ENCODE results near the gene NAP1L4.
"Not testable (repeated sequence)": the region's sequence is repeated elsewhere in the genome, so short reads cannot be mapped to it uniquely, and the experiment has no call there.

Gene NAP1L4

DNA sequence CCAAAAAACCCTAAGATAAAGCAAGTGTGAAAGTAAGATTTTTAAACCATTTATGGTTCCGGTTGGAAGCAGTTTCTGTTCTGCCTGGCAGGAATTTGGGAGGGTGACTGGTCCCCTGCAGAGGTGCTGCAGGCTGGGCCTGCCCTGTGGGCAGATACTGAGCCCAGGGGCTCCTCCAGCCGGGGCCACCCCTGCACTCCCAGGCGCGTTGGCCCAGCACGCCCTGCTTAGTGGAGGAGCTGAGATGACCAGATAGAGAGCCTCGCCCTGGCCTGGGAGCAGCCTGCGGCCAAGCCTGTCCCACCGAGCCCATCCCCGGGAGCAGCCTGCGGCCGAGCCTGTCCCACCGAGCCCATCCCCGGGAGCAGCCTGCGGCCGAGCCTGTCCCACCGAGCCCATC lies 70.9 kb downstream of the NAP1L4 start:
- DNase-seq, result no peak

- no peak for DNase-seq
Measured at GRCh38 chr11:2920343-2920742, 71.8 kb downstream of the NAP1L4 start.

GRCh38 chr11:2919837-2920236 lies 72.3 kb downstream of the NAP1L4 start:
- DNase-seq, result no peak

DNA sequence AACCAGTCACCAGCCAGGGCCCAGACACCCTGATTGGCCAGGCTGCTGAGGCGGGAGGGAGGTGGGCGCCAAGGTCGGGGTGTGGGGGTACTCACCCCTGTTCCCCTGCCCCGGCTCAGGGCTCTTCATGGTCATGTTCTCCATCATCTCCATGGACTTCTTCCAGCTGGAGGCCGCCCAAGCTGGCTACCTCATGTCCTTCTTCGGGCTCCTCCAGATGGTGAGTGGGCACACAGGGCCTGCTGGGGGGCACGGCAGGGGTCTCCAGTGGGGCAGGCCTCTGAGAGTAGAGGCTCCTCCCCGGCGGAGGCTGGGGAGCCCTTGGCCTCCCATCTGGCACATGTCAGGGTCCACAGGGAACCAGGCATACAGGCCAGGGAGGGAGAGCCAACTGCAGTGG lies 72.9 kb downstream of the NAP1L4 start:
- no peak for DNase-seq

GRCh38 chr11:2917842-2918490 lies 74.2 kb downstream of the NAP1L4 start:
- no peak for DNase-seq

DNA sequence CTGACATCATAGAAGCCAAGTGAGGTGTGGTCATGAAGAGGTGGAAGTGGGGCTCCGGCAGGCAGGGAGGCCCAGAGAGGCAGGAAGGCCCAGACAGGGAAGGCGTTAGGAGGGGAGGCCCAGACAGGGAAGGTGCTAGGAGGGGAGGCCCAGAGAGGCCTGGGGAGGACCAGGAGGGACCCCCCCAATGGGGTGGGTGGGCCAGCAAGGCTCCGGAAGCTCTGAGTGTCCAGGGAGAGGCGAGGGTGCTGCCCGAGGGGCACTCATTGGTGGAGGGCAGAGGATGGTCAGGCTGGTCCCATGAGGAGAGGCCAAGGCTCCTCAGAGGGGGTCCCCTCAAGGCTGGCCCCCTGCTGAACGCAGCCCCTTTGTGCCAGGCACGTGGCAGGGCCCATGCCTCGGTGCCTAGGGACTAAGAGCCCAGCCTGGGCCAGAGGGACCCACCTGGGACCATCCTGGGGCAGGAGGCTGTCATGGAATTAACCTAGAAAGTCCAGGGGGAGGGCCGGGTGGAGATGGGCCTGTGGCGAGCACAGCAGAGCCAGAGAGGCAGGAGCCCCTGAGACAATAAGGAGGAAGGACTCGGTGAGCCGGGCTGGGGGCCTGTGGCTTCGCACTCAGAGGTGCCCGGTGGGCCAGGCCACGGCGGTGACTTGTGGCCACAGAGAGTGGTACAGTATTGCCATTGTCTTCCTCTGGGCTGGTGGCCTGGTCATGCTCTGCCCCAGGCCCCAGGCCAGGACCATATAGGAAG lies 75.1 kb downstream of the NAP1L4 start:
- no peak for DNase-seq

DNA sequence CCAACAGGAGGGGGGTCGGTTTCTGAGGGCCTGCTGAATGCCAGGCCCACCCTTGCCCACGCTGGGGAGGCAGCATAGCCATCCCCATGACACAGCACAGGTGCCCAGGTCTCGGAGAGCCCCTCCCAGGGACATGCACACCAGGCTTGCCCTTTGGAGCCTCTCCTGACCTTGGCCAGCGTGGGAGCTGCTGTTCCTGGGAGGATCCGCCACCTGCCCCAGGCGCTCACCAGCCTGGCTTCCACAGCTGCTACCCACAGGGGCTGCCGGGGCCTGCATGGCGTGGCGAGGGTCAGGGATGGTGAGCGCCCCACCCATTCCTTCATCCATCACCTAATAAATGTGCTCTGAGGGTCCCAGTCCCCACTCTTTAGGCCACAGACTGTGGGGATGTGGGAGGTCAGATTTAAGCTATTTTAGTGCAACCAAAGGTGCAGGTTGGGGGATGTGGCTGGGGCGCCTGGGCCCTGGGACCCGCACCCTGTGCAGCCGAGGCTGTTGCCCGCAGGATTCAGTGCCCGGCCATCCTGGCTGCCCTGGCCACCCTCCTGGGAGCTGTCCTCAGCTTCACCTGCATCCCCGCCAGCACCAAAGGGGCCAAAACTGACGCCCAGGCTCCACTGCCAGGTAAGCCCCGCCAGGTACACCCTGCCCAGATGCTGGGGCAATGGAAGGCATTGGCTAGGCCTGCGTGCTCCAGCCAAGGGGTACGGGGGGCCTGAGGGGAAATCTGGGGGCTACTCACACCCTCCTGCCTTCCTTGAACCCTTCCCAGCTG lies 75.8 kb downstream of the NAP1L4 start:
- no peak for DNase-seq

GRCh38 chr11:2915473-2915872 lies 76.7 kb downstream of the NAP1L4 start:
- DNase-seq, result no peak

GRCh38 chr11:2914455-2915195 lies 77.5 kb downstream of the NAP1L4 start:
- DNase-seq, result no peak

DNA sequence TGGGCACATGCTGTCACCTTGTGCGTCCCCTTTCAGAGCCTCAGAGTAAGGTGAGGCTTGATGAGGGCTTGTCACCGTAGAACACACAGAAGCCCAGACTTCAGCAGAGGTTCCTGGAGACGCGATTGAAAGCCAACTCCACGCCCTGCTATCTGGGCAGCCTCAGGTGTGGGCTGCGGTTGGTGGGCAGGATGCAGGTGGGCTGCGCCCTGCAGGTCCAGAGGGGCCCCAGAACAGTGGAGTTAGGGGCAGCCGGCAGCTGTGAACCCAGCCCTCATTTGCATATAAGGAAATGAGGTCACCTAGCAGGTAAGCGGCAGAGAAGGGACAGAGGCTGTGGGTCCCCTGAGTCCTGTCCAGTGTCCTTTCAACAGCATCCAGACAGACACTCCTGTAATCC lies 78.4 kb downstream of the NAP1L4 start:
- no peak for DNase-seq

- DNase-seq, result no peak
Measured at GRCh38 chr11:2913019-2913431, 79.1 kb downstream of the NAP1L4 start.

DNA sequence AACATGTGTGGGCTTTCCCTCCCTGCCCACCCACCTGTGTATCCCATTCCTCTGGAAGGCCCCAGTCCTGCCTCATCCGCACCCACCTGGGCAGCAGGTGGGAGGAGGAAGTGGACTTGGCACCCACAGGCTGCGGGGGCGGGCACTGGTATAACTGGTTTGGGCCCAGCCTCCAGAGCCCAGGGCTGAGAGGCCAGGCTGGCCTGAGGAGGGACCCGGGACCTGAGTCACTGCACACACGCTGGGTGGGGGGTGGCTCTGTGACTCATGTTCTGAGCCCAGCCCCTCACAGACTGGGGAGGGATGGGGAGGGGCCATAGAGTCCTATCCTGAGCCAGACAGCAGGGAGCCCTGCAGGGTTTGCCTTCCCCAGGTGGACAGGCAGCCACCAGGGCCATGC lies 79.6 kb downstream of the NAP1L4 start:
- no peak for DNase-seq

DNA sequence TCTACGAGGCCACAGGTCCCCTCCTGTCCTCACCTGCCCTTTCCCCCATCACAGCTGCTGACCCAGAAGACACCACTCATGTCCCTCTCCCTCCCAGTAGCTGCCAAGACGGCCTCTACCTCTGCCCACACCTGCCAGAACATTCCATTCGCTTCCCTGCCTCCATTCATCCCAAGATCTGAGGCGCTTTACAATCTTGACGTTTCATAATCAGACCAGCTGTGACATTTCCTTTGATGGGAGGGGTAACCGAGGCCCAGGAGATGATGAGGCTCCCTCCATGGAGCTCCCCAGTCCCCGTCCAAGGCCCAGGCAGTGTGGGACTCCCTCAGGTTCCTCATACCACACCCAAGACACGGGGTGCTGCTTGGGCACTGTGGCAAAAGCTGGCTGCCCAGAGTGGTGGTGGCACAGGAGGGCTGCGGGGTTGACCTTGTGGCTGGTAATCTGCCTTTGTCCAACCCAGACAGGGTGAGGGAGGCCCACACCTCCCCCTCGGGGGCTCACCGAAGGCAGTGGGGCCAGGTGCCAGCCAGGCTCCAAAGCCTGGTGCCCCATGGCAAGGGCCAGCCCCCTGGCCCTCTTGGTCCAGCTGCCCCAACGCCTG lies 80.2 kb downstream of the NAP1L4 start:
- no peak for DNase-seq

DNA sequence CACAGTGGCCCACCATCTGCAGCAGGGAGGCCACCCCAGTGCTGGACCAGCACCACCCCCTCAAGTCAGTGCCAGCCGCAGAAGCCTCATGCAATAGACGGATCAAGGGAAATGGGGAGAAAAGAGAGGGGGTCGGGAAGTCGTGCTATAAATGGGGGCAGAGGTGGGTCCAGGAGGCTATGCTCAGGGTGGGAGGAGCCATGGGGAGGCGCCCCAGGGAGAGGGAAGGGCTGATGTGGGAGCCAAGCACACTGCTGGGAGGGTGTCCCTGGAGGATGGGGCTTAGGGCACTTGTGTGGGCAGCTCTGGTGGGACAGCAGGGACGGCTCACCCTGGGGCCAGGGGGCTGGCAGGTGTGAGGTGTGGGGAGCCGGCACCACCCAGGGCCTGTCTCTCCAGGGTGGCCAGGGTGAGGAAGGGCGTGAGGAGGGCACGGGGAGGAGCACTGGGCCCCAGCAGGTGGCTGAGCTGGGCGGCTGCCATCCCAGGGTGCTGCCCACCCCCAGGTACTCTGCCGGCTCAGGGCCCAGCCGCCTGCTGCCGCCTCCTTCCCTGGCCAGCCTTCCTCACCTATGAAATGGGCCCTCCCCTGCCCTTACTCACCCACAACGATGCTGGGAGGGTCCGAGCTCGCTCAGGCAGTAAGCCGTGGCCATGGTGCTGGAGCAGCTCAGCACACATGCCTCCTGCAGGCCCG lies 80.9 kb downstream of the NAP1L4 start:
- DNase-seq, result no peak

DNA sequence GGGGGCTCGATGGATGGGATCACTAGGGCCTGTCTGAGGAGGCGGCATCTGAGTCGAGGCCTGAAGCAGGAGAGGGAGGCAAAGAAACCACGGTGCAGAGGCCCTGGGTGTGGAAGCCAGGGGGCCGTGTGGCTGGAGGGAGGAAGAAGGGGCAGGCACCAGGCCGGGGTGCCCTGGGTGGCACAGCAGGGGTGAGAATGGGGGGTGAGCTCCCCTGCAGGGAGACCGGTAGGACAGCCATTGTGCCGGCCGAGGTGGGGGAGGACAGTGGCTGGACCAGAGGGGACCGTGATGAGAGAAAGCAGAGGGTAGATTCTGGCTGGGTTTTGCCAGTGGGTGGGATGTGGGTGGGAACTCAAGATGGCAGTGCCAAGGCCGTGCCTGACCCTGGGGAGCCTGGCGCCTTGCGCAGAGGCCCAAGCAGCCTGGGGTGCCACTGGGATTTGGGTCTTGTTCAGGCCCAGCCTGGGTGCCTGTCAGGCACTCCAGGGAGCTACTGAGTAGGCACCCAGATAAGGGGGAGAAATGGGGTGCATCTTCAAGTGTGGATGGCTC lies 81.7 kb downstream of the NAP1L4 start:
- DNase-seq, result no peak

DNA sequence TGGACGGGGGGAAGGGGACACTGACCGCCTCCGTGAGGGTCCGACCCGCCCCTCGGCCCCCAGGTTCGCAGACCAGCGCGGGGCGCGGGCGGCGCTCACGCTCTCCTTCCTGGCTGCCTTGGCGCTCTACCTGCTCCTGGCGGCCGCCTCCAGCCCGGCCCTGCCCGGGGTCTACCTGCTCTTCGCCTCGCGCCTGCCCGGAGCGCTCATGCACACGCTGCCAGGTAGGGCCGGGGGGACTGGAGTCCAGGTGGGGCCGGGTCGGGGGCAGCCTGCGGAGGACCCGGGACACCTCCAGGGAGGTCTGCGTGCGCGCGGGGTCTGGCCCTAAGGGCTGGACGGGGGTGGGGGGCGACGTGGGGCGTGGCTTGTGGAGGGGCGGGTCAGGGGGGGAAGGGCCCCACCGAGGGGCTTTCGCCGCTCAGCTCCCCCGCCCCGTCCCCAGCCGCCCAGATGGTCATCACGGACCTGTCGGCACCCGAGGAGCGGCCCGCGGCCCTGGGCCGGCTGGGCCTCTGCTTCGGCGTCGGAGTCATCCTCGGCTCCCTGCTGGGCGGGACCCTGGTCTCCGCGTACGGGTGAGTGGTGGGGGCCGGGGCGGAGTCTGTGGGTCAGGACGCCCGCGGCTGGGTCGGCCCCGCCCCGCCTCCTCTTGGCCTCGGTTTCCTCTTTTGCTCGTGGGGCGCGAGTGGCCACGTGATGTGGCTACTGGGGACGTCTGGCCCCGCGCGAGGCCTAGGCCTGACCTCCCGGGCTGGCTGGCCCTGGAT lies 82.8 kb downstream of the NAP1L4 start:
- no peak for DNase-seq

GRCh38 chr11:2908130-2908529 lies 84.0 kb downstream of the NAP1L4 start:
- DNase-seq, result no peak

- DNase-seq, result not testable (repeated sequence)
Measured at GRCh38 chr11:2905299-2905698, 86.8 kb downstream of the NAP1L4 start.

DNA sequence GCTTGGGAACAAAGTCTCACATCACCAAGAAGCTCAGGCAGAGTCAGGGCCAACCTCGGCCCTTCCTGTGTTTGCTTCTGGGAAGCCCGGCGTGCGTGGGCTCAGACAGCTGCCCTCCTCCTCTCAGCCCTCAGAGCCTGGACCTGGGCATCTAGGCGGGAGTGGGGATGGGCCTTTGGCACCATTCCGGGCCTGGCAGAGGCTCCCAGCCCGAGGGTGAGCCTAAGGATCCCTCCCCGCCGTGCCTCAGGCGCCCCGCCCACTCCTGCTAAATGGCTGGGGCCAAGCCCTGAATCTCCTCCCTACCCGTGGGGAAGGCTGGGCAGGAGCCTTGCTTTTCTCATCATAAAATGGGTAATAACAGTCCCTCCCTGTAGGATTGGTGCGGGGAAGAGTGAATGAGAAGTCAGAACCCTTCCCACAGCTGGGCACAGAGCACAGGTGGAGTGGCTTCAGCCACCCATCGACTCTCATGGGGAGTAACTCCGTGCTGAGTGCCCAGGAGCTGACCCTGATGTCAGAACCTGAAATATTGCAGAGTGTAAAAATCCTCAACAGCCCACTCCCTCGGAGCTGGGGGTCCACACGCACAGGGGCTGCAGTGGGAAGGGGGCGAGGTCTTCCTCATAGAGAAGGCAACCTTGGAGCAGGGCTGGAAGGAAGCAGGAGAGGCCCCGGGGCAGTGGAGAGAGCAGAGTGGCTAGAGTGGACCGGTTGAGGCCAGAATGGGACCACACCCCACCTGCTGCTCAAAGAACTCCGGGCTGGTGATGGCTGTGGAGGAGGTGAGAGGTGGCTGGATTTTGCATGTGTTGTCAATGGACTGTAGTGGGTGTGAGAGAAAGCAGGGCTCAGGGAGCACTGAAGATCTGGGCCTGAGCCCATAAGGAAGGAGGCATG lies 87.7 kb downstream of the NAP1L4 start:
- DNase-seq, result no peak

- no peak for DNase-seq
Measured at GRCh38 chr11:2903672-2904011, 88.5 kb downstream of the NAP1L4 start.

All from COR-L47 (cell line).